ENCODE data around the gene DLL4. TPM values are rescaled to one million over a fixed set of nuclear protein-coding genes. Genes with fewer than 3 reads are reported as not detected.

Gene DLL4
- total and polyA plus RNA-seq, 10 of the 15 experiments (the other 5 are each of a cell fraction or from before 2014, with no cell fraction given) = 0.04 to 0.16 (median 0.09) TPM; not detected in 6

DNA sequence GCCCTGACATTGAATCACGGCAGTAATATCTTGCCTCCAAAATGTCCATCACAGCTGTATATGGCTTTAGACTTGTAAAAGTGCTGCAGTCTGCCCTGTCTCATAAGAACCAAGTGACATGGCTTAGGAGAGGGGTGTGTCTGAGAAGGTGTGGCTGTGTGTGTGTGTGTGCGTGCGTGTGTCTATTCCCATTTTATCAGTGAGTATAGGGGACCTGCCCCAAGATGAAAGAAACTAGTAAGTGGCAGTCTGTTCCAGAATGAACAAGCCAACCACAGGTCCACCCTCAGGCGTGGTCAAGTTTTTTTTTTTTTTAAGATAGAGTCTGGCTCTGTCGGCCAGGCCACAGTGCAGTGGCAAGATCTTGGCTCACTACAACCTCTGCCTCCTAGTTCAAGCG, 49.5 kb upstream of the DLL4 start (continued):
- TF ChIP-seq MYB (IDR thresholded peaks at IDR 0.05; ENCODE audit: borderline replicate concordance, low read depth, low read length) (no peak), HDAC2 (IDR thresholded peaks at IDR 0.05) (no peak), TCF7 (IDR thresholded peaks at IDR 0.05; ENCODE audit: borderline replicate concordance) (peak; percentile 93), ZNF217 (IDR thresholded peaks at IDR 0.05) (no peak), MEF2B (IDR thresholded peaks at IDR 0.05; ENCODE audit: partially characterized antibody, poor library complexity, severe bottlenecking) (no peak), ESRRA (IDR thresholded peaks at IDR 0.05; ENCODE audit: low read length) (no peak), CEBPB (IDR thresholded peaks at IDR 0.05; ENCODE audit: borderline replicate concordance in 1 of 2, low read depth in 2 of 2, low read length in 2 of 2) (no peak), POU2F2 (IDR thresholded peaks at IDR 0.05; ENCODE audit: borderline replicate concordance, low read depth, low read length) (no peak), CREB1 (IDR thresholded peaks at IDR 0.05; ENCODE audit: low read depth) (no peak), CREM (IDR thresholded peaks at IDR 0.05; ENCODE audit: low read depth) (peak; percentile 25; the same call in 1 of the 2 replicates)

DNA sequence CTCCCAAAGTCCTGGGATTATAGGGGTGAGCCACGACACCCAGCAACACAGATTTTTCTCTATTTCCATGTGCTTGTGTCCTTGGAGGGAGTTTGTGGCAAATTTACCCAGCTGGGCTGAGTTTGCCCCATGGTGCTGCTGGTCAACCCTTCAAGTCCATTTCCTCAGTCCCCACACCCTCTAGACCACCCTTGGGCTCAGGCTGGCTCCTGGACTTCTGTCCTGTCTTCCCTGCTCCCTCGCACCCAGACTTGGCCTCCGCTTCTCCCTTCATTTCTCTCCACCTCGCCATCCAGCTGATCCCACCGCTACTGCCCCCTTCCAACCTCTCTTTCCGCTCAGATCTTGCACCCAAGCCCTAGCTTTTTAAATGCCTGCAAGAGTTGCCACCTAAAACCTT, 47.8 kb upstream of the DLL4 start:
- H3K27ac ChIP-seq (ENCODE audit: control insufficient read depth, insufficient read depth) = no peak overlapping the region
- in situ Hi-C loops (cut with MboI) = no loop called here
- no peak overlapping the region for H2AFZ ChIP-seq (ENCODE audit: control insufficient read depth, low read depth, low read length)
- no peak for ATAC-seq
- no peak for FAIRE-seq
- ChIA-PET POLR2A (interaction anchor here (1.2 to 7.0 kb wide), 5 partner anchors 9 to 23 kb away, joined by 3 to 111 read pairs (median 6); partner anchors contain the start of gene VPS18), RAD21 (ENCODE audit: unreplicated experiment) (interaction anchor here (2.4 to 14.9 kb wide), 3 partner anchors 4 to 13 kb away, joined by 11 to 551 read pairs (median 551); partner anchors contain the start of genes RHOV and VPS18), CTCF (interaction anchor here (0.7 to 2.7 kb wide), 3 partner anchors 13 to 415 kb away, joined by 3 to 12 read pairs (median 4); partner anchors contain the start of gene VPS18), SMC1A (ENCODE audit: uncharacterized antibody, unreplicated experiment) (interaction anchor here (13.4 to 14.4 kb wide), 2 partner anchors 5 to 6 kb away, joined by 454 read pairs; partner anchors contain the start of gene RHOV)
- no peak overlapping the region for H3K4me2 ChIP-seq (ENCODE audit: control insufficient read depth, insufficient read depth)
- no peaks in the 10 kb centered on the region for H3K79me2 ChIP-seq (ENCODE audit: control insufficient read depth, insufficient read depth, low read length)
- BruUV-seq (replicated peaks) = no TSS peak
- intact Hi-C loops (cut with micrococcal nuclease; ENCODE audit: unreplicated experiment) = no loop called here
- H3K4me1 ChIP-seq (ENCODE audit: control insufficient read depth, insufficient read depth, low read length) = peaks cover 23% of the 10 kb centered on the region
- H3K9ac ChIP-seq (ENCODE audit: control insufficient read depth, insufficient read depth, low read length) = no peak overlapping the region
- H3K4me3 ChIP-seq = no peak overlapping the region
- H3K9me3 ChIP-seq (replicated peaks; ENCODE audit: control insufficient read depth, insufficient read depth, low read length) = no peaks in the 10 kb centered on the region; the same call in 2 of the 3 replicates
- 98% methylated on average over 6 of the region's 6 CpGs for WGBS (ENCODE audit: insufficient coverage, insufficient replicate concordance, low lambda C conversion rate, missing lambda C conversion rate)
- no peaks in the 10 kb centered on the region for H3K36me3 ChIP-seq (ENCODE audit: control insufficient read depth in 2 of 2, insufficient read depth in 2 of 2, low read length in 1 of 2)
- DNase-seq (ENCODE audit: low read depth, low spot score) = no peak
- H4K20me1 ChIP-seq (ENCODE audit: control insufficient read depth, insufficient read depth) = no peaks in the 10 kb centered on the region
- H3K27me3 ChIP-seq (replicated peaks in 1 of 2; ENCODE audit: control insufficient read depth in 2 of 2, insufficient read depth in 2 of 2, low read length in 1 of 2) = no peaks in the 10 kb centered on the region
- TF ChIP-seq SUZ12 (IDR thresholded peaks at IDR 0.05; ENCODE audit: unreplicated experiment) (no peak), CHD1 (IDR thresholded peaks at IDR 0.05; ENCODE audit: low read depth, low read length) (no peak), POU2F2 (IDR thresholded peaks at IDR 0.05; ENCODE audit: borderline replicate concordance, low read depth, low read length) (no peak), PAX5 (IDR thresholded peaks at IDR 0.05; ENCODE audit: borderline replicate concordance, low read depth, low read length) (no peak), FOXM1 (IDR thresholded peaks at IDR 0.05; ENCODE audit: low read depth, low read length) (no peak), KDM1A (IDR thresholded peaks at IDR 0.05; ENCODE audit: borderline replicate concordance) (no peak), RUNX3 (IDR thresholded peaks at IDR 0.05; ENCODE audit: low read length) (no peak), CBFB (IDR thresholded peaks at IDR 0.05; ENCODE audit: low read depth) (no peak), NBN (IDR thresholded peaks at IDR 0.05) (no peak), STAT3 (IDR thresholded peaks at IDR 0.05; ENCODE audit: low read depth, low read length) (no peak)
- TF ChIP-seq, protein P1, sequence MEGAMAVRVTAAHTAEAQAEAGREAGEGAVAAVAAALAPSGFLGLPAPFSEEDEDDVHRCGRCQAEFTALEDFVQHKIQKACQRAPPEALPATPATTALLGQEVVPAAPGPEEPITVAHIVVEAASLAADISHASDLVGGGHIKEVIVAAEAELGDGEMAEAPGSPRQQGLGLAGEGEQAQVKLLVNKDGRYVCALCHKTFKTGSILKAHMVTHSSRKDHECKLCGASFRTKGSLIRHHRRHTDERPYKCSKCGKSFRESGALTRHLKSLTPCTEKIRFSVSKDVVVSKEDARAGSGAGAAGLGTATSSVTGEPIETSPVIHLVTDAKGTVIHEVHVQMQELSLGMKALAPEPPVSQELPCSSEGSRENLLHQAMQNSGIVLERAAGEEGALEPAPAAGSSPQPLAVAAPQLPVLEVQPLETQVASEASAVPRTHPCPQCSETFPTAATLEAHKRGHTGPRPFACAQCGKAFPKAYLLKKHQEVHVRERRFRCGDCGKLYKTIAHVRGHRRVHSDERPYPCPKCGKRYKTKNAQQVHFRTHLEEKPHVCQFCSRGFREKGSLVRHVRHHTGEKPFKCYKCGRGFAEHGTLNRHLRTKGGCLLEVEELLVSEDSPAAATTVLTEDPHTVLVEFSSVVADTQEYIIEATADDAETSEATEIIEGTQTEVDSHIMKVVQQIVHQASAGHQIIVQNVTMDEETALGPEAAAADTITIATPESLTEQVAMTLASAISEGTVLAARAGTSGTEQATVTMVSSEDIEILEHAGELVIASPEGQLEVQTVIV (IDR thresholded peaks at IDR 0.05; ENCODE audit: borderline replicate concordance, partially characterized antibody) = no peak
- TF ChIP-seq, protein P2, sequence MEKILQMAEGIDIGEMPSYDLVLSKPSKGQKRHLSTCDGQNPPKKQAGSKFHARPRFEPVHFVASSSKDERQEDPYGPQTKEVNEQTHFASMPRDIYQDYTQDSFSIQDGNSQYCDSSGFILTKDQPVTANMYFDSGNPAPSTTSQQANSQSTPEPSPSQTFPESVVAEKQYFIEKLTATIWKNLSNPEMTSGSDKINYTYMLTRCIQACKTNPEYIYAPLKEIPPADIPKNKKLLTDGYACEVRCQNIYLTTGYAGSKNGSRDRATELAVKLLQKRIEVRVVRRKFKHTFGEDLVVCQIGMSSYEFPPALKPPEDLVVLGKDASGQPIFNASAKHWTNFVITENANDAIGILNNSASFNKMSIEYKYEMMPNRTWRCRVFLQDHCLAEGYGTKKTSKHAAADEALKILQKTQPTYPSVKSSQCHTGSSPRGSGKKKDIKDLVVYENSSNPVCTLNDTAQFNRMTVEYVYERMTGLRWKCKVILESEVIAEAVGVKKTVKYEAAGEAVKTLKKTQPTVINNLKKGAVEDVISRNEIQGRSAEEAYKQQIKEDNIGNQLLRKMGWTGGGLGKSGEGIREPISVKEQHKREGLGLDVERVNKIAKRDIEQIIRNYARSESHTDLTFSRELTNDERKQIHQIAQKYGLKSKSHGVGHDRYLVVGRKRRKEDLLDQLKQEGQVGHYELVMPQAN (conservative IDR thresholded peaks at IDR 0.05) = no peak

Data from GM12878 (cell line).